ENCODE measurements around the gene PNMA8A.

PNMA8A gene

DNA sequence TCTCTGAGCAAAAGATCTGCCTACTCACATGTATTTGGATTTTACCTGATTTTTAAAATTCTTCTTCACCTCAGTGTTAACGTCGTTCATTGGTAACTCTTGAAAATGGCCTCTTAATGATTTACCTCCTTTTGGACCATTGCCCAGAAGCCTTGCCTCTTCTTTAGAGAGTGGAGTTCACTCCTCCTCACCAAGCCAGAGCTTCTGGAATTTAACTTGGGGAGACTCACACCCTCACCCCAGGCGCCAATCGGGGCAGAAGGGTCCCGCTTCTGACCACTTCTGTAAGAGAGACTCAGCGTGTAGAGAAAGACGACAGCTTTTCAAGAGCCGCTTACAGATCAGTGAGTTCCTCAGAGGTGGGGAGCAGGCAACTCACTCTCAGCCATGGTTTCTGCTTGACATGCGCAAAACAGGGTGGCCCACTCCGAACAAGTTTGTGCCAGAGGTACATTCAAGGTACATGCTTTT lies 45.3 kb downstream of the PNMA8A start:
- no peak for DNase-seq

DNA sequence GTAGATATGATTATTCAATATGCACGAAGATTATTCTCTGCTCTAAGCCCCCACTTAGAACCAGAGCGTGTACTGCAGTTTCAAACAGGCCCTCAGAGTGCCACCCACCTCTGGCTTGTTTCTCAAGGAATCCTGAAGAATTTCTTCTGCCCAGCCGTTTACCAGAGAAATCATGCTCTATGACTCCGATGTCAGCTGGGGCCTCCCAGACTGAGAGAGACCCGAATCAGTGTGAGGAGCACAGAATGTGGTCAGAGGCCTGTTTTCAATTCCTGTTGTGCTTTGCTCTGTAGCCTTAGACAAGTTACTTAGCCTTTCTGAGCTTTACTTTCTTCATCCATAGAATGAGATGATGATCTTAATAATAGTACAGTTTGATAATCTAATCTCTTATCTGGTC lies 48.2 kb downstream of the PNMA8A start:
- no peak for DNase-seq

DNA sequence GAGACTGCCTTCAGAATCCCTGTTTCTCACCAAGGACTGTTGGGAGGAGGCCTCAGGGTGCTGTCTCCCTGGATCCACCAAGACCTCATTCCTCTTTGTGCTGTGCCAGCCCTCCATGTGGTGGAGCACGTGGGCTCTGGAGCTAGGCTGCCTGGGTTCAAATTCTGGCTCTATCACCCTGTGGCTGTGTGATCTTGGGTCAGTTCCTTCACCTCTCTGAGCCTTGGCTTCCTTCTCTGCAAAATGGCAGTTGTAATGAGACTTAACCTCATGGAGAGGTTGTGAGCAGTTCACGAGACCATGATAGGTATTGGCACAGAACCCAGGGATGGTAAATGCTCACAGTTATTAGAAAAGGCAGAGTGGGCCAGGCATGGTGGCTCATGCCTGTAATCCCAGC lies 49.0 kb downstream of the PNMA8A start:
- DNase-seq = no peak

DNA sequence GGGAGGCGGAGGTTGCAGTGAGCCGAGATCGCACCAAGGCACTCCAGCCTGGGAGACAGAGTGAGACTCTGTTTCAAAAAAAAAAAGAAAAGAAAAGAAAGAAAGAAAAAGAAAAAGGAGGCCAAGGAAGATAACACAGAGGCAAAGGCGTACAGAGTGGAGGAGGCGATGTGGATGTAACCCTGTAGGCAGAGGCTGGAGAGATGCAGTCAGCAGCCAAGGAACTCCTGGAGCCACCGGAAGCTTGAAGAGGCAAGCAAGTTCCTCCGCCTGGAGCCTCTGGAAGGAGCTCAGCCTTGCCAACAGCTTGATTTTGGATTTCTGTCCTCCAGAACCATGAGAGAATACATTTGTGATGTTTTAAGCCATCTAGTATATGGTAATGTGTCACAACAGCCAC lies 51.3 kb downstream of the PNMA8A start:
- no peak for DNase-seq

All from NK-92 treated with Interleukin-12 subunit alpha and Interleukin-12 subunit beta, amount 100 ng/mL, for 24 hours (cell line).